Stimulated activated CD4-positive, alpha-beta T cell treated with anti-CD3 and anti-CD28 coated beads, TNF-alpha, amount 100 ng/mL, for 4 hours (primary cell): ENCODE data around the gene MANSC4.

Source experiments
- DNase-seq, 3 experiments: peaks; one replicate each; pipeline ENCODE4 v3.0.0-alpha.2; 2020; ENCODE audit warnings: low read depth in 3 of 3

Gene MANSC4

DNA sequence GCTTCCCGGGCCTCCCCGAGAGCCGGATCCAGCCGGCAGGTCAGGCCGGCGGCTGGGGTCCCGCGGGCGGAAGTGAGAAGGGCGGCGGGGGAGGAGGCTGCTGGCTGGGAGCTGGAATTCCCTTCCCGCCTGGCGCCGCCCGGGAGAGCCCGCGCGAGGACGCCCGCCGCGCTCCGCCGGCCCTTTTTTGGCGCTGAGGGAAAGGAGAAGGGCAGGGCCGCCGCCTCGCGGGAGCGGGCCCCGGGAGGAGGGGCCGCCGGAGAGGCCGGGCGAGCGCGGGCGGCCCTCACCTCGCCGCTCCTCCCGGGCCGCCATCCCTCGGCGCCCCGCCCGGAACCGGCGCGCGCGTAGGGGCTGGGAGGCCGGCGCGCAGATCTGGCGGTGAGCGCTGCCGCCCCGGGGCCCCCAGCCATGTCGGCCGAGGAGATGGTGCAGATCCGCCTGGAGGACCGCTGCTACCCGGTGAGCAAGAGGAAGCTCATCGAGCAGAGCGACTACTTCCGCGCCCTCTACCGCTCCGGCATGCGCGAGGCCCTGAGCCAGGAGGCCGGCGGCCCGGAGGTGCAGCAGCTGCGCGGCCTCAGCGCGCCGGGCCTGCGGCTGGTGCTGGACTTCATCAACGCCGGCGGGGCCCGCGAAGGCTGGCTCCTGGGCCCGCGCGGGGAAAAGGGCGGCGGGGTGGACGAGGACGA, at the start of gene MANSC4, which contains the start of gene KLHL42:
Gene MANSC4 (minus strand): TSS at position 317 of the 692 bp plus-strand sequence. CDS start 8,960 bp downstream, outside the sequence.
Gene KLHL42 (plus strand): TSS at position 314 of the 692 bp plus-strand sequence. CDS start 98 bp downstream, at position 412.
- peak; percentile 35 to 51 (median 49) for DNase-seq

DNA sequence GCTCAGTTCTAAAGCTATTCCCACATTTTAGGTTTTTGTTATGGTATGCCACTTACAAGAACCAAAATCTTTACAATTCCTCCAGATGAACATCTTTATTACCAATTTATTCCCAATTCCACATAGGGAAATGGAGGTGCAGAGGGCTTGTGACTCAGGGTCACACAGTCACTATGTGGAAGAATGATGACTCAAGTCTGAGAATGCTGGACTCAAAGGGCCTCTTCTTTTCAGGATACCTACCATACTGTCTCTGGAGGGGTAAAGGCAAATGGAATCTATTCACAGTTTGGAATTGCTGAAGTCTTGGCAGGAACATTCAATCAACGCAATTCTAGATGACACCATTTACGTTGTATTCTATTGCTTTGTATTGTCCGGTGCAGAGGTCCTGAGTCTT, 48.2 kb upstream of the MANSC4 start:
- no peak for DNase-seq

GRCh38 chr12:27826076-27826475, 46.0 kb upstream of the MANSC4 start:
- DNase-seq: no peak

- DNase-seq: no peak
These were observed 44.2 kb upstream of the MANSC4 start for GRCh38 chr12:27824126-27824842.

DNA sequence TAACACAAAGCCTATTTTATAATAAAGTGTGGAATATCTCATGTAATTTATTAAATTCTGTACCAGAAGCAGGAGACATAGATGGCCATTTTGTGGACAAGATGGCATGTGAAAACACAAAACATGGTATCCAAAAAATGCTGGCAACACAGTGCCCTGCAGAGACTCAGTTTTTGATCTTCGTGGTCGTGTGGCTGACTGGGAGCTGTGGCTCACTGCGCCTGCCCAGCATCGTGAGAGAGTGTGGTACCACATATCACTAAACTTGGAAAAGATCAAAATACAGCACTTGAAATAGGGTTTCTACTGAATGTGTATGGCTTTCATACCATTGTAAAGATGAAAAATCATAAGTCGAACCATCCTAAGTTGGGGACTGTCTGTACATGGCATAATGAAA, 43.0 kb upstream of the MANSC4 start:
- no peak for DNase-seq

- DNase-seq: peak; percentile 38 to 60 (median 42)
These were observed 42.2 kb upstream of the MANSC4 start for GRCh38 chr12:27822076-27822712.

DNA sequence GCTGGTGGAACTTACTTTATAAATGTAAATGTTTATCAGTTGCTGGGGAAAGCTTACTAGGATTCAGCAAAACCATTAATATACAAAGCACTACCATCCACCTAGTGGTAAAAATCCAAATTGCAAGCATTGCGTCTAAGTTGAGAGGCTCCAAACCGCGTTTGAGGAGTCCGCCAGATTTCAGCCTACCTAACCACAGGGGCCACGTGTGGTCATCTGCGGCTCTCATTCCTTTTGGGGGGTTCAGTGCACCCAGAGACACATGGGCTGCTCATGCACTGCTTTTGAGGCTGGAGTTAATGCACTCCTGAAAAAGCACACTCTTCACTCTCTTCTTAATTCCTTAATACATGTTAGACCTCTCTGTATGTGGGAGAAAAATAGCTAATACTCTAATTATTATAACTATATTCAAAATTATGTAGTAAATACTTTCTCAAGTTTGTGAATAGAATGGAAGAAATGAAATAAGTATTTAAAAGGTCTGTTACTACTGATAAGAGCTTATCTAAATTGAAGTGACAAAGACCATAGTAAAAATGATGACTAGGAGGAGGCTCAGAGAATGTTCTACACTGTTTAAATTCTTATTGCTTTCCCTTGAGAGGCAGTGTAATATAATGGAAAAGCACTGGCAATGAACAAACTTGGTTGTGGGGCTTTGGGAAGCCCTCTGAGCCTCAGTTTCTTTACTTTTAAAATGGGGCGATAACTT, 41.4 kb upstream of the MANSC4 start:
- no peak for DNase-seq

DNA sequence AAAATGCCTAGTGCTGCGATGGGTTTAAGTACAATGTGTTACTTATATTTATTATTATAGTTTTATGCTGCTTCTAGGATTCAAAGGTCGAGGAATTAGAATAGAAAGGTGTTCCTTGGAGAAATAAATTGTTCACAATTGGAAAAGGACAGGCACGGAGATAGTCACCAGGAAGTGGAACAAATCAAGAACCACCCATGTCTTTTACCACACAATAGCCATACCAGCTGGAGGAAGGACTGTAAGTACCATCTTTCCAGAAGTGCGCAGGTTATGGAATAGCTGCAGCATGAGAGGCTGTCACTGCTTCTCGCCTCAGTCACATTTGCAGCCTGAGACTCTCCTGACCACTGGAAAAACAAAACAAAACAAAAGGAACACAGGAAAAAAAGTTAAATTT, 40.5 kb upstream of the MANSC4 start:
- no peak for DNase-seq

DNA sequence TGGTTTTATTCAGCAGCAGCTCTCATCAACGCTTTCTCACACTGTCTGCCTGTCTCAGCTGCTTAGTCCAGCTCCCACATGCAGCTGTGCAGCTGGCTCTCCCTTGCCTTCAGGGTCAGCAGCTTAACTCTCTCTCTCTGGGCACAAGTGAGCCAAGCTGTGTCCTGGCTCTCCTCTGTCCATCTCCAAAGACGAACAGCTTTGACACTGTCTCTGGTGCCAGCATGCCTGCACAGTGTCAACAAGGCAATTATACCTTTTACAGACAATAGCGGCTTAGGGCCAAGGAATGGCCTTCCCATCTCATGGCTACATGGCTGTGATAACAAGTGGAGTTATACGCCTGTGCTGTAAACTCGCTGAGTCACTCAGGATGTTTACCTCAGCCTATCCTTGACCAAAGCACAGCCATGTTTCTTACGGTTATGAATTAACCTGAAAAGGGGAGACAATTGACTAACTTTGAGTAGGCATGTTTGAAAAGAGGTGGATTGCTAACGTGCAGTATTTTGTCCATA, 38.4 kb upstream of the MANSC4 start:
- DNase-seq: no peak

DNA sequence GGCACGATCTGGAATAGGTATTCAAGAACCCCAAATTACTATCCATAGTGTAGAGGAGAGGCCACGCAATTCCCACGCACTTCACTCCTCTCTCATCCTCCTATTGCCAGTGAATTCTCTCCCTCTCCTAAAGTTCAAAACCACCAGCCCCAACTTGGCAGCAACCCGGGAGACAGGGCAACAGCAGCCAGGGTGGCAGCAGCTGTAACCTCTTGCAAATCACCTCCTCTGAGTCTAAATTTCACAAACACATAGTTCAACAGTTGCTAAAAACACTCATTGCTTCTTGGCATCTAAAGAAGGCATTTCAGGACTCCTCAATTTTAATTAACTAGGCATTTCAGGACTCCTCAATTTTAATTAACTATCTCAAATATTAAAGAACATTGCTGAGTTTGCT, 37.7 kb upstream of the MANSC4 start:
- DNase-seq: no peak

- no peak for DNase-seq
These were observed 35.0 kb upstream of the MANSC4 start for GRCh38 chr12:27814851-27815591.

- no peak for DNase-seq
These were observed 34.4 kb upstream of the MANSC4 start for GRCh38 chr12:27814411-27814810.

DNA sequence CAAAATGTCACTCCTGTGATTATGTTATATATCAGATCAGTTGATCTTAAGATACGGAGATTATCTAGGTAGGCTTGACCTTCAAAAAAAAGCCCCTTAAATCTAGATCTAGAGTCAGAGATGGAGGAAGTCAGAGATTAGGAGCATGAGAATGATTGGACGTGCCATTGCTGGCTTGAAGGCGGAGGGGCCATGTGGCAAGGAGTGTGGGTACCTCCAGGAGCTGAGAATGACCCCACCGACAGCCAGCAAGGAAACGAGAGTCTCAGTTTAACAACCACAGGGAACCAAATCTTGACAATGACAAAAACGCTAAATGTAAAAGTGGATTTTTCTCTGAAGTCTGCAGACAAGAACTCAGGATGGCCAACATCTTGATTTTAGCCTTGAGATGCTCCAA, 32.5 kb upstream of the MANSC4 start:
- DNase-seq: no peak

DNA sequence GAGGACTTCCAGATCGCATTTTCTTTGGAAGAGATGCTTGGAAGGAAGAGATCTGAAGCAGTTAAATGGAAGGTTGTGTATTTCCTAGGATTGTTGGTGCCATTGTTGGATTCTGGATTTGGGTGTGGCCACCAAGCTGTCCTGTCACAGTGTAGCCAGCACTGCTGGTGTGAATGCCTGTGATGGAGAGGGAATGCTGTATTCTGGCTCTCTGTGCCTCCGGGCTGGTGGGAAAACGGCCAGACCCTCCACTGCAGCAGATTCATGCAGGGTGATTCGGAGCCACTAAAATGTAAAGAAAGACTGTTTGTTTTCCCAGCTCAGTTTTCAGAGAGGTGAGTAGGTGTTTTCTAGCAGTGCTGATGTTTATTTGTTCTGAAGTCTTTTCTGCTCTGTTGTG, 30.7 kb upstream of the MANSC4 start:
- no peak for DNase-seq

DNA sequence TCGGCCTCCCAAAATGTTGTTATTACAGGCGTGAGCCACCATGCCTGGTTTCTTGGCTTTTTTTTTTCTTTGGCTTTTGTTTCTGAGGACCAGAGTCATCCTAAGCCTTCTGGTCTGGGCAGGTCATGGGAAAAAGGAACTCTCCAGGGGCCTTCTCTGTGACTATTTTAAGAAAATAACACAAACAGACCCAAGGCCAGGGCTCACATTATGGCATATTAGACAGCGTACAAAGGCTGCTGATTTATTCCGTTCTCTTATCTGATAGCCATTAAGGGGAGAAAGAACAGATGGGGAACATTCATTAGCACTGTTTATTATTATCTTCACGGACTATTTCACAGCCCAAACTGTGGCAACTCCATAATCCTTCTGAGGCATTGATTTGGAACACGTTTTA, 28.8 kb upstream of the MANSC4 start:
- DNase-seq: no peak

DNA sequence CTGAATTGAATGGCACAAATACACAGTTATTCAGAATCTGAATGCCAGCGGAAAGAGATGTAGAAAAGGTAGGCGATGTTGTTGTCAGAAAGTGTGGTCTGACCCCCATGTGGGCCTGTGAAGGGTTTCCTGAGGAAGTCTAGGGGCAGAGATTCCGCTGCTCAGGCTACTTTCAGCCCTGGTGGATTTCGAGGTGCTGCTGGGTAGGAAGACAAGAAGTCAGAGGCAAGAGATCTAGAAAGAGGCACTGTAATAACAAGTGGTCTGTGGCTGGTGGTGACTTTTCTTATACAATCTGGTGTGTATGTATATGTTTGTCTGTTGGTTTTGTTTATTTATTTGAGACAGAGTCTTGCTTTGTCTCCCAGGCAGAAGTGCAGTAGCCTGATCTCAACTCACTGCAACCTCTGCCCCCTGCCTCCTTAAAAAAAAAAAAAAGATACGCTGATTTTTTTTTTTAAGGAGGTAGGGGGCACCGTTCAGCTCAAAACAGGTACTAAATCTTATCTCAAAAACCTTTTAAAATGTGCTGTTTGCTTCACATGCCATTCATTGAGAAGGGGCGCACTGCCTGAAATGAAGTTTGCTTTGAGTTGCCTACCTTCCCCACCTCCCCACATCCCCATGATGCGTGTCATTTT, 27.1 kb upstream of the MANSC4 start:
- DNase-seq: no peak

GRCh38 chr12:27806259-27806658, 26.2 kb upstream of the MANSC4 start:
- DNase-seq: no peak

- no peak for DNase-seq
These were observed 25.2 kb upstream of the MANSC4 start for GRCh38 chr12:27805238-27805637.

DNA sequence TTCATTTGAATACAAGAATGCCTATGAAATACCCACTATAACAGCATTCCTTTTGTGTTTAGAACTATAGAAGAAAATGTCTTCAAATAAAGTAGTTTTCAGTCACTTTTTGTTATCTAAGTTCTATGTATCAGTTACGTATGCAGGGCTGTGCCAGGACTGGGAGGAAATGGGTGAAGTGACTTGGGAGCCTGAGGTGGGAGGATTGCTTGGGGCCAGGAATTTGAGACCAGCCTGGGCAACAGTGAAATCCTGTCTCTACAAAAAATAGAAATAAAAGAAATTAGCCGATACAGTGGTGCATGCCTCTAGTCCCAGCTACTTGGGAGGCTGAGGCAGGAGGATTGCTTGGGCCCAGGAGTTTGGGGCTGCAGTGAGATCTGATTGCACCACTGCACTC, 22.9 kb upstream of the MANSC4 start:
- no peak for DNase-seq

DNA sequence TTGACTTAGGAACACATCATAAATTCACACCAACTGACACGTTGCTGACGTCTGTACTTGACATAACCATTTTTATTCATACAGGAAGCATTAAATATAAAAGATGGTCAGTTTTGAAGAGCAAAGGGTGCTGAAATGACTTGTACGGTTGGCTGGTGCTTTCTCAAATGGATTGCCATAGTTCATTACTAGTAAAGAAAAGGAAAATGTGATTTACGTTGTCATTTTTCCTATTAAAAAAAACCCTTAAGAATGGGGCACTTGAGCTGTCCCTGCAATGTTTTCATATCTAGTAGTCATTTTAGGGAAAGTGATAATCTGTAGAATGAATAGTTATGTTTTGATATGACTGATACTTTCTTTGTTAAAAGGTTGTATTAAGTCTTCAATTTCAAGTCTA, 22.5 kb upstream of the MANSC4 start:
- no peak for DNase-seq

- no peak for DNase-seq
These were observed 21.6 kb upstream of the MANSC4 start for GRCh38 chr12:27801630-27802029.
